Rectal smooth muscle tissue (tissue), 1 donor: ENCODE results near the gene ZNF175.

Experiments used
- H3K27ac ChIP-seq: one replicate; pipeline ENCODE4 v1.7.0; 2013; ENCODE audit warnings: low read depth, low read length, inconsistent platforms
- H3K27me3 ChIP-seq: one replicate; pipeline ENCODE4 v1.7.0; 2013; ENCODE audit warnings: low read length; ENCODE audit not compliant: control insufficient read depth, insufficient read depth
- H3K36me3 ChIP-seq: one replicate; pipeline ENCODE4 v1.7.0; 2013; ENCODE audit warnings: low read length; ENCODE audit not compliant: control insufficient read depth, insufficient read depth
- H3K4me1 ChIP-seq: one replicate; pipeline ENCODE4 v1.7.0; 2013; ENCODE audit warnings: low read length; ENCODE audit not compliant: control insufficient read depth, insufficient read depth
- H3K4me3 ChIP-seq: one replicate; pipeline ENCODE4 v1.7.0; 2013; ENCODE audit warnings: low read length
- H3K9ac ChIP-seq: one replicate; pipeline ENCODE4 v1.7.0; 2013; ENCODE audit warnings: low read length

The ZNF175 gene

GRCh38 chr19:51570962-51571575 is at the start of gene ZNF175:
ZNF175 (plus strand) TSS chr19:51571283; CDS start chr19:51573330, 2,047 bp downstream.
- peak within 1 kb of the TSS; percentile 64 for H3K27ac ChIP-seq
- peak within 1 kb of the TSS; percentile 69 for H3K4me3 ChIP-seq
- no peaks in the 10 kb centered on the region for H3K27me3 ChIP-seq
- H3K4me1 ChIP-seq = peaks cover 14% of the 10 kb centered on the region
- H3K9ac ChIP-seq = no peak within 1 kb of the TSS
- H3K36me3 ChIP-seq = peaks cover 6% of the 10 kb centered on the region

DNA sequence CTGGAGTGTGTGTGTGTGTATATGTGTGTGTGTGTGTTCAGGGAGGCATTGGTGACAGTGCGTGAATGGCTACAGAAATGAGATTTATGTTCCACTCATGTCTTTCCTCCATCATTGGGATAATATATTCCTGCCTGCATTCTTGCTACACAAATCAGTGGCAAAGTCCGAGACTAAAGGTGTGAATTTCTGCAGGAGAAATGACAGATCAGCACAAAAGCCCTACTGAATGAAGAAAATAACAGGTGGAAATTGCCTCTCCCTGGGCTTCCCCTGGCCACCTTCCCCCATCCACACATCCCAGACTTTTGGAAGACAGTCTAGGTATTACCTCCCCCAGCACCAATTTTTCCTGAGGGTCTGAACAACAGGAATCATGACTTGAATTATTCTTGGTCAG is 49.7 kb upstream of the ZNF175 start:
- no peaks in the 10 kb centered on the region for H3K27me3 ChIP-seq
- no peaks in the 10 kb centered on the region for H3K36me3 ChIP-seq
- no peak overlapping the region for H3K27ac ChIP-seq
- H3K4me3 ChIP-seq = no peak overlapping the region
- no peaks in the 10 kb centered on the region for H3K4me1 ChIP-seq
- H3K9ac ChIP-seq = no peak overlapping the region

- Histone ChIP-seq H3K9ac (no peak overlapping the region), H3K4me3 (no peak overlapping the region), H3K36me3 (no peaks in the 10 kb centered on the region), H3K4me1 (no peaks in the 10 kb centered on the region), H3K27me3 (no peaks in the 10 kb centered on the region), H3K27ac (no peak overlapping the region)
These were observed 49.3 kb upstream of the ZNF175 start for GRCh38 chr19:51521781-51522180.

- Histone ChIP-seq H3K4me3 (no peak overlapping the region), H3K27me3 (no peaks in the 10 kb centered on the region), H3K36me3 (no peaks in the 10 kb centered on the region), H3K9ac (no peak overlapping the region), H3K27ac (no peak overlapping the region), H3K4me1 (no peaks in the 10 kb centered on the region)
These were observed 46.3 kb upstream of the ZNF175 start for GRCh38 chr19:51524666-51525264.

GRCh38 chr19:51525651-51526050 is 45.4 kb upstream of the ZNF175 start:
- Histone ChIP-seq H3K27ac (no peak overlapping the region), H3K9ac (no peak overlapping the region), H3K27me3 (peaks cover 2% of the 10 kb centered on the region)

GRCh38 chr19:51529301-51529700 is 41.8 kb upstream of the ZNF175 start:
- Histone ChIP-seq H3K27me3 (peaks cover 2% of the 10 kb centered on the region), H3K4me3 (no peak overlapping the region), H3K36me3 (no peaks in the 10 kb centered on the region), H3K4me1 (no peaks in the 10 kb centered on the region), H3K9ac (no peak overlapping the region), H3K27ac (no peak overlapping the region)

More at GRCh38 chr19:51525651-51526050, 45.4 kb upstream of the ZNF175 start:
- Histone ChIP-seq H3K4me1 (no peaks in the 10 kb centered on the region), H3K4me3 (no peak overlapping the region), H3K36me3 (no peaks in the 10 kb centered on the region)

DNA sequence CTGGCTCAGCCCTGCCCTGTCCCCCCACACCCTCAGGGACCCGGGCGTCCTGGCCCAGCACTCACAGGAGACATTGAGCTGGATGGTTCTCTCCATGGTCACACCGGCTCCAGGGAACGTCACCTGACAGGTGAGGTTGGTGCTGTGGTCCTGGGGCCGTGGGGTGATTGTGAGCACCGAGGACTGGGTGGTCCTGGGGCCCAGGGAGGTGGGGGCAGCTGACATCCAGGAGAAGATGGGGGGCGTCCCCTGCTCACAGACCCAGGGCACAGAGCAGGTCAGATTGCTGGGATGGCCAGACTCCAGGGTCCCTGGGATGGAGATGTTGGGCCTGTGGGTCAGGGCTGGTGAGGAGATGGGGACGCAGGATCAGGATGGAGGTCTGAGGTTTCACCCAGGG is 40.5 kb upstream of the ZNF175 start:
- no peak overlapping the region for H3K4me3 ChIP-seq
- H3K9ac ChIP-seq = no peak overlapping the region
- H3K4me1 ChIP-seq = no peaks in the 10 kb centered on the region
- H3K27ac ChIP-seq = no peak overlapping the region
- H3K27me3 ChIP-seq = peaks cover 2% of the 10 kb centered on the region
- H3K36me3 ChIP-seq = no peaks in the 10 kb centered on the region

- H3K9ac ChIP-seq = no peak within 1 kb of the TSS
- no peaks in the 10 kb centered on the region for H3K4me1 ChIP-seq
- no peak within 1 kb of the TSS for H3K4me3 ChIP-seq
- peaks cover 2% of the 10 kb centered on the region for H3K27me3 ChIP-seq
- no peaks in the 10 kb centered on the region for H3K36me3 ChIP-seq
- no peak within 1 kb of the TSS for H3K27ac ChIP-seq
These were observed 39.5 kb upstream of the ZNF175 start, which contains the start of gene SIGLEC6 for GRCh38 chr19:51531349-51532315. SIGLEC6 (minus strand) TSS chr19:51531670; CDS start chr19:51531648, 22 bp downstream.

GRCh38 chr19:51535535-51535934 is 35.5 kb upstream of the ZNF175 start:
- H3K27ac ChIP-seq = no peak overlapping the region
- H3K4me3 ChIP-seq = no peak overlapping the region
- H3K9ac ChIP-seq = no peak overlapping the region
- H3K27me3 ChIP-seq = no peaks in the 10 kb centered on the region
- no peaks in the 10 kb centered on the region for H3K36me3 ChIP-seq
- no peaks in the 10 kb centered on the region for H3K4me1 ChIP-seq

- H3K4me1 ChIP-seq = no peaks in the 10 kb centered on the region
- H3K36me3 ChIP-seq = no peaks in the 10 kb centered on the region
- no peak overlapping the region for H3K9ac ChIP-seq
- no peak overlapping the region for H3K27ac ChIP-seq
- H3K27me3 ChIP-seq = no peaks in the 10 kb centered on the region
- no peak overlapping the region for H3K4me3 ChIP-seq
These were observed 31.2 kb upstream of the ZNF175 start for GRCh38 chr19:51539821-51540366.

DNA sequence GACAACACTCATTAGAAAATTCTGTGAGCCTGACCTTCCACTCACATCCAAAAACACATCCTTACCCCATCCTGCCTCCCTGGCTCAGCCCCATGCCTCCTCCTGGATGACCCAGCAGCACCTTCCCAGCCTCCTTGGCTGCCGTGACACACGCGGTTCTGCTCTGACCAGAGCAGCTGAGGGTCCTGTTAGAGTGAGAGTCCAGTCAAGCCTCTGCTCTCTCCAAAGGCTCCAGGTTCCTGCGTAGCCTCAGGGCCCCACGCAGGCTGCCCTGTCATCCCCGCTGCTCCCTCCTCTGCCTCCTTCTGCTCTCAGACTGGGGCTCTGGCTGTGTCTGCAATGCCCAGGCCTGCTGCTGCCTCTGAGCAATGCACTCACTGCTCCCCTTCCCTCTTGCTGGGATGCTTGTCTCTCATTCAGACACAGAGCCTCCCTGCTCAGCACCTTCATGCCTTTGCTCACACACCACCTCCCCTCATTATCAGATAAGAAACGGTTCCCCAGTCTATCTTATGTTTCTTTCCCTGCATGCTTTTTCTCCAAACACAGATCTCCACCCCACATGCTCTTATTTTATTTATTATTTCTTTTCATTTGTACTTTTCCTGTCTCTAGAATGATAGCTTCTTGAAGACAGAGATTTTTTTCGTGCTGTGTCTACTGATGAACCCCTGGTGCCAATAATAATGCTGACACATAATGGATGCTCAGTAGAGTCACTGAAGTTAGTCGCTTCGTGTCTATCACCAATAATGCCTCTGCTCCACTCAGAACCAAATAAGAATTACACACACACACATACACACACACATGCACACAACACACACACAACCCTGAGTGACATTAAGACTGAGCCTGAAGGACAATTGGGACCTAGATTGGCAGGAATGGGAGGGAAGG is 29.4 kb upstream of the ZNF175 start:
- Histone ChIP-seq H3K36me3 (no peaks in the 10 kb centered on the region), H3K4me3 (no peak overlapping the region), H3K4me1 (no peaks in the 10 kb centered on the region), H3K27ac (no peak overlapping the region), H3K27me3 (no peaks in the 10 kb centered on the region), H3K9ac (no peak overlapping the region)
